ENCODE measurements around the gene PMFBP1.

- no peak for TF ChIP-seq CTCF (IDR thresholded peaks at IDR 0.05)
- no peak for TF ChIP-seq POLR2A (IDR thresholded peaks at IDR 0.05)
These were observed 59.5 kb downstream of the PMFBP1 start for GRCh38 chr16:72112452-72112792.
